ENCODE results near the gene TCERG1L.

GRCh38 chr10:131155876-131156230 is 155.7 kb downstream of the TCERG1L start:
- TF ChIP-seq, protein P1, sequence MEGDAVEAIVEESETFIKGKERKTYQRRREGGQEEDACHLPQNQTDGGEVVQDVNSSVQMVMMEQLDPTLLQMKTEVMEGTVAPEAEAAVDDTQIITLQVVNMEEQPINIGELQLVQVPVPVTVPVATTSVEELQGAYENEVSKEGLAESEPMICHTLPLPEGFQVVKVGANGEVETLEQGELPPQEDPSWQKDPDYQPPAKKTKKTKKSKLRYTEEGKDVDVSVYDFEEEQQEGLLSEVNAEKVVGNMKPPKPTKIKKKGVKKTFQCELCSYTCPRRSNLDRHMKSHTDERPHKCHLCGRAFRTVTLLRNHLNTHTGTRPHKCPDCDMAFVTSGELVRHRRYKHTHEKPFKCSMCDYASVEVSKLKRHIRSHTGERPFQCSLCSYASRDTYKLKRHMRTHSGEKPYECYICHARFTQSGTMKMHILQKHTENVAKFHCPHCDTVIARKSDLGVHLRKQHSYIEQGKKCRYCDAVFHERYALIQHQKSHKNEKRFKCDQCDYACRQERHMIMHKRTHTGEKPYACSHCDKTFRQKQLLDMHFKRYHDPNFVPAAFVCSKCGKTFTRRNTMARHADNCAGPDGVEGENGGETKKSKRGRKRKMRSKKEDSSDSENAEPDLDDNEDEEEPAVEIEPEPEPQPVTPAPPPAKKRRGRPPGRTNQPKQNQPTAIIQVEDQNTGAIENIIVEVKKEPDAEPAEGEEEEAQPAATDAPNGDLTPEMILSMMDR (IDR thresholded peaks at IDR 0.05): no peak
- no peak for TF ChIP-seq POLR2A (IDR thresholded peaks at IDR 0.05)

All from tibial nerve (tissue), 3 donors.